Measurements from ENCODE around the gene HK1. TPM values are rescaled to one million over a fixed set of nuclear protein-coding genes. Genes with fewer than 3 reads are reported as not detected.

HK1 gene
- total and polyA plus RNA-seq, 7 experiments from 2014 or later, result 60.1 to 144 (median 83.8) TPM

GRCh38 chr10:69375307-69376151 lies 97.2 kb downstream of the HK1 start:
- DNase-seq (no peak), ATAC-seq (no peak)
- H3K27ac Mint-ChIP-seq, result peak overlapping the region; percentile 46 to 90 (median 76)
- Histone ChIP-seq H3K27ac (ENCODE audit: low read depth, low read length) (peak overlapping the region; percentile 31), H3K27me3 (ENCODE audit: control insufficient read depth in 2 of 2, insufficient read depth in 2 of 2, low read length in 2 of 2) (no peaks in the 10 kb centered on the region), H3K36me3 (ENCODE audit: control insufficient read depth in 2 of 3, insufficient read depth in 3 of 3, low read length in 3 of 3) (peaks cover 7 to 79% (median 13%) of the 10 kb centered on the region in 3 experiments), H3K4me1 (ENCODE audit: control insufficient read depth in 2 of 2, insufficient read depth in 2 of 2, low read length in 2 of 2) (no peaks in the 10 kb centered on the region), H3K4me3 (ENCODE audit: low read length) (no peak overlapping the region), H3K9me3 (ENCODE audit: control insufficient read depth in 2 of 3, low read length in 3 of 3) (no peaks in the 10 kb centered on the region)
- no peaks in the 10 kb centered on the region for H3K9me3 Mint-ChIP-seq
- intact Hi-C loops (cut with micrococcal nuclease), result no loop called here
- H3K4me1 Mint-ChIP-seq, result peaks cover 13 to 32% (median 24%) of the 10 kb centered on the region in 7 donors
- H3K27me3 Mint-ChIP-seq, result no peaks in the 10 kb centered on the region
- peaks cover 16 to 67% (median 29%) of the 10 kb centered on the region in 5 donors for H3K36me3 Mint-ChIP-seq
- H3K4me3 Mint-ChIP-seq, result peak overlapping the region in 1 of 10 donors; percentile 38
- CTCF ChIA-PET, result no interaction called here
- POLR2A ChIA-PET, result interaction anchor here (0.9 to 1.1 kb wide), 2 partner anchors 31 to 57 kb away, joined by 4 read pairs; no protein-coding TSS in a partner anchor

- ATAC-seq, result no peak
- Histone ChIP-seq H3K36me3 (ENCODE audit: control insufficient read depth in 2 of 3, insufficient read depth in 3 of 3, low read length in 3 of 3) (peaks cover 7 to 78% (median 10%) of the 10 kb centered on the region in 3 experiments), H3K27ac (ENCODE audit: low read depth, low read length) (no peak overlapping the region), H3K4me1 (ENCODE audit: control insufficient read depth in 2 of 2, insufficient read depth in 2 of 2, low read length in 2 of 2) (no peaks in the 10 kb centered on the region), H3K9me3 (ENCODE audit: control insufficient read depth in 2 of 3, low read length in 3 of 3) (no peaks in the 10 kb centered on the region), H3K27me3 (ENCODE audit: control insufficient read depth in 2 of 2, insufficient read depth in 2 of 2, low read length in 2 of 2) (no peaks in the 10 kb centered on the region), H3K4me3 (ENCODE audit: low read length) (no peak overlapping the region)
- Mint-ChIP-seq H3K4me1 (peaks cover 12 to 29% (median 24%) of the 10 kb centered on the region in 7 donors), H3K9me3 (no peaks in the 10 kb centered on the region), H3K4me3 (no peak overlapping the region), H3K27ac (peak overlapping the region in 4 of 9 donors; percentile 19 to 77 (median 65)), H3K27me3 (no peaks in the 10 kb centered on the region), H3K36me3 (peaks cover 13 to 55% (median 21%) of the 10 kb centered on the region in 5 donors)
- DNase-seq, result no peak
- POLR2A ChIA-PET, result no interaction called here
- CTCF ChIA-PET, result no interaction called here
- intact Hi-C loops (cut with micrococcal nuclease), result no loop called here
Observed at GRCh38 chr10:69376662-69377061, 98.4 kb downstream of the HK1 start.

DNA sequence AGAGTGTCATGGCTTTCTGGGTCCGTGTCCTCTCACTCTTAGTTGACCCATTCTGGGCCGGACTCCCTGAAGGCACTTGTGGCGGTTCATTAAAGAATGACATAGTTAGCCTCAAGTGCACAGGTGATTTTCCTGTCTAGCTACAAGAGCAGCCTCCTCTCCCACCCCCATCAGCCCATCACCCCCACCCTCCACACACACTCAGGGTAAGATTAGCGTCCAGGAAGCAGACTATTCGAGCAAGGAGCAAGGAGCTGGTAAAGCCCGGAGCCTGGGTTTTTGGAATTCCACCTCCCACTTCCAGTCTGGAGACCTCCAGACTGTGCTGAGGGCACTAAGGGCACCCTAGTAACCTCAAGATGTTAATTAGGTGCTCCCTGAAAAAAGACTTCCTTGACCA lies 98.9 kb downstream of the HK1 start:
- CTCF ChIA-PET, result no interaction called here

GRCh38 chr10:69377933-69378332 lies 99.6 kb downstream of the HK1 start:
- Histone ChIP-seq H3K4me1 (ENCODE audit: control insufficient read depth in 2 of 2, insufficient read depth in 2 of 2, low read length in 2 of 2) (no peaks in the 10 kb centered on the region), H3K9me3 (ENCODE audit: control insufficient read depth in 2 of 3, low read length in 3 of 3) (no peaks in the 10 kb centered on the region), H3K36me3 (ENCODE audit: control insufficient read depth in 2 of 3, insufficient read depth in 3 of 3, low read length in 3 of 3) (peaks cover 10 to 83% (median 15%) of the 10 kb centered on the region in 3 experiments), H3K27me3 (ENCODE audit: control insufficient read depth in 2 of 2, insufficient read depth in 2 of 2, low read length in 2 of 2) (no peaks in the 10 kb centered on the region), H3K4me3 (ENCODE audit: low read length) (no peak overlapping the region), H3K27ac (ENCODE audit: low read depth, low read length) (no peak overlapping the region)
- Mint-ChIP-seq H3K4me1 (peaks cover 12 to 20% (median 17%) of the 10 kb centered on the region in 7 donors), H3K36me3 (peaks cover 10 to 51% (median 18%) of the 10 kb centered on the region in 5 donors), H3K4me3 (no peak overlapping the region), H3K9me3 (no peaks in the 10 kb centered on the region), H3K27me3 (no peaks in the 10 kb centered on the region), H3K27ac (peak overlapping the region in 7 of 9 donors; percentile 4 to 76 (median 58))
- DNase-seq (no peak), ATAC-seq (no peak)
- ChIA-PET CTCF (interaction anchor here (0.7 kb wide), 1 partner anchor 50 kb away, joined by 3 read pairs; no protein-coding TSS in a partner anchor), POLR2A (interaction anchor here (0.6 to 1.3 kb wide), 2 partner anchors 60 to 408 kb away, joined by 4 to 7 read pairs; no protein-coding TSS in a partner anchor)
- intact Hi-C loops (cut with micrococcal nuclease), result no loop called here

More for the DNA sequence above, 98.9 kb downstream of the HK1 start:
- ATAC-seq (no peak), DNase-seq (no peak)
- H3K4me1 ChIP-seq (ENCODE audit: control insufficient read depth in 2 of 2, insufficient read depth in 2 of 2, low read length in 2 of 2), result no peaks in the 10 kb centered on the region
- POLR2A ChIA-PET, result interaction anchor here (1.3 kb wide), 1 partner anchor 59 kb away, joined by 4 read pairs; no protein-coding TSS in a partner anchor
- H3K4me3 Mint-ChIP-seq, result no peak overlapping the region
- peak overlapping the region in 4 of 9 donors; percentile 58 to 76 (median 65) for H3K27ac Mint-ChIP-seq
- no peaks in the 10 kb centered on the region for H3K27me3 Mint-ChIP-seq
- intact Hi-C loops (cut with micrococcal nuclease), result no loop called here
- H3K9me3 Mint-ChIP-seq, result no peaks in the 10 kb centered on the region
- no peaks in the 10 kb centered on the region for H3K9me3 ChIP-seq (ENCODE audit: control insufficient read depth in 2 of 3, low read length in 3 of 3)
- H3K36me3 Mint-ChIP-seq, result peaks cover 10 to 50% (median 18%) of the 10 kb centered on the region in 5 donors
- no peaks in the 10 kb centered on the region for H3K27me3 ChIP-seq (ENCODE audit: control insufficient read depth in 2 of 2, insufficient read depth in 2 of 2, low read length in 2 of 2)
- no peak overlapping the region for H3K27ac ChIP-seq (ENCODE audit: low read depth, low read length)
- H3K4me1 Mint-ChIP-seq, result peaks cover 12 to 24% (median 20%) of the 10 kb centered on the region in 7 donors
- no peak overlapping the region for H3K4me3 ChIP-seq (ENCODE audit: low read length)
- peaks cover 9 to 78% (median 10%) of the 10 kb centered on the region in 3 experiments for H3K36me3 ChIP-seq (ENCODE audit: control insufficient read depth in 2 of 3, insufficient read depth in 3 of 3, low read length in 3 of 3)

- DNase-seq (no peak), ATAC-seq (no peak)
- Mint-ChIP-seq H3K4me3 (no peak overlapping the region), H3K27me3 (no peaks in the 10 kb centered on the region), H3K27ac (peak overlapping the region in 2 of 9 donors; percentile 47 to 75), H3K36me3 (peaks cover 7 to 54% (median 29%) of the 10 kb centered on the region in 5 donors), H3K9me3 (no peaks in the 10 kb centered on the region), H3K4me1 (peaks cover 3 to 17% (median 7%) of the 10 kb centered on the region in 7 donors)
- H3K36me3 ChIP-seq (ENCODE audit: control insufficient read depth in 2 of 3, insufficient read depth in 3 of 3, low read length in 3 of 3), result peaks cover 18 to 89% (median 22%) of the 10 kb centered on the region in 3 experiments
- ChIA-PET POLR2A (no interaction called here), CTCF (no interaction called here)
- H3K4me3 ChIP-seq (ENCODE audit: low read length), result no peak overlapping the region
- no peaks in the 10 kb centered on the region for H3K4me1 ChIP-seq (ENCODE audit: control insufficient read depth in 2 of 2, insufficient read depth in 2 of 2, low read length in 2 of 2)
- no peaks in the 10 kb centered on the region for H3K27me3 ChIP-seq (ENCODE audit: control insufficient read depth in 2 of 2, insufficient read depth in 2 of 2, low read length in 2 of 2)
- intact Hi-C loops (cut with micrococcal nuclease), result no loop called here
- no peak overlapping the region for H3K27ac ChIP-seq (ENCODE audit: low read depth, low read length)
- no peaks in the 10 kb centered on the region for H3K9me3 ChIP-seq (ENCODE audit: control insufficient read depth in 2 of 3, low read length in 3 of 3)
Observed at GRCh38 chr10:69379800-69380199, 101.5 kb downstream of the HK1 start.

DNA sequence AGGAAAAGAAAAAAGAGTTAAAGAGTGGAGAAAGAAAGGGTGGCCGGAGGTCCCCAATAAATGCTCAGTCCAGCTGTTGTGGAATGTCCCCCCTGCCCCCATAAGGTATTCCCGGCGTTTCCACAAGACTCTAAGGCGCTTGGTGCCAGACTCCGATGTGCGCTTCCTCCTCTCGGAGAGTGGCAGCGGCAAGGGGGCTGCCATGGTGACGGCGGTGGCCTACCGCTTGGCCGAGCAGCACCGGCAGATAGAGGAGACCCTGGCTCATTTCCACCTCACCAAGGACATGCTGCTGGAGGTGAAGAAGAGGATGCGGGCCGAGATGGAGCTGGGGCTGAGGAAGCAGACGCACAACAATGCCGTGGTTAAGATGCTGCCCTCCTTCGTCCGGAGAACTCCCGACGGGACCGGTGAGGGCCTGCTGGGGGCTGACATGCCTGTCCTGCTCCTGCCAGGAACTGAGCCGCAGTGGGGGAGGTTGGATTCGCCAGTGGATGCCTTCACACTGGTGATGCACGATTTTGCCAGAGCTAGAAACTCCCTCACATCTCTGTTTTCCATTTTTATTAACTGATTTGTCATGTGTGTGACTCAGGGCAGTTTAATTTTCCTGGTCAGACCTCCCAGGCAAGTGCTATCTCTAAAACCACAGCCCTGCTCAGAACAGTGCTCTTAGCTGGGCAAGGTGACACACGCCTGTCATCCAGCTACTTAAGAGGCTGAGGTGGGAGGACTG lies 104.3 kb downstream of the HK1 start:
- Histone ChIP-seq H3K4me1 (ENCODE audit: control insufficient read depth in 2 of 2, insufficient read depth in 2 of 2, low read length in 2 of 2) (no peaks in the 10 kb centered on the region), H3K27me3 (ENCODE audit: control insufficient read depth in 2 of 2, insufficient read depth in 2 of 2, low read length in 2 of 2) (no peaks in the 10 kb centered on the region), H3K9me3 (ENCODE audit: control insufficient read depth in 2 of 3, low read length in 3 of 3) (no peaks in the 10 kb centered on the region), H3K4me3 (ENCODE audit: low read length) (no peak overlapping the region), H3K36me3 (ENCODE audit: control insufficient read depth in 2 of 3, insufficient read depth in 3 of 3, low read length in 3 of 3) (peaks cover 18 to 89% (median 30%) of the 10 kb centered on the region in 3 experiments), H3K27ac (ENCODE audit: low read depth, low read length) (no peak overlapping the region)
- ChIA-PET CTCF (interaction anchor here (0.6 to 0.7 kb wide), 2 partner anchors 9 to 54 kb away, joined by 3 read pairs; no protein-coding TSS in a partner anchor), POLR2A (interaction anchor here (0.7 to 0.9 kb wide), 2 partner anchors 25 to 283 kb away, joined by 3 read pairs; no protein-coding TSS in a partner anchor)
- ATAC-seq (no peak), DNase-seq (no peak)
- Mint-ChIP-seq H3K36me3 (peaks cover 11 to 63% (median 39%) of the 10 kb centered on the region in 5 donors), H3K9me3 (no peaks in the 10 kb centered on the region), H3K4me3 (no peak overlapping the region), H3K4me1 (peaks cover 0 to 15% (median 0%) of the 10 kb centered on the region in 7 donors), H3K27ac (peak overlapping the region in 2 of 9 donors; percentile 20 to 45), H3K27me3 (no peaks in the 10 kb centered on the region)
- intact Hi-C loops (cut with micrococcal nuclease), result no loop called here

Measured in naive thymus-derived CD4-positive, alpha-beta T cell (primary cell).